ENCODE data around the gene ADIPOR2. TPM values are rescaled to one million over a fixed set of nuclear protein-coding genes. Genes with fewer than 3 reads are reported as not detected.

ADIPOR2 gene
- total RNA-seq, 4 donors from 2014 or later, result 75.1 to 119 (median 93.4) TPM

DNA sequence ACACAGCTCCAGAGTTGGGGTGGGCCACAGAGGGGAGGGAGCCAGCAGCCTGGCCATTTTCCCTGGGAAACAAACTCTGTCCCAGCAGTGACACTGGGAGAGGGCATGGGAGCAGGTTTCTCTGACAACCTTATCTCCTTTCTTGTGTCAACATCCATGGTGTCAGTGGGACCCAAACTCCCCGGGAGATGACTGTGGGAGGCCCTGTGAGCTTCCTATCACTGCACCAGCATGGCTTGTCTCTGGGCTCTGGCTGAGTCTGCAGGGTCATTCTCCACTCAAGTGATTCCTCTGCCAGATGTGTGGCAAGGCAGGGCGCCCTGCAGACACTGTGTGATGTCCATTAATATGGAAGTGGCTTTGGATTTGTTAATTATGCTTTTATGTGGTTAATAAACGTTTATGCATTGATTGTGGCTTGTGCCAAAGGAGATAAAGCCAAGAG is 139.6 kb downstream of the ADIPOR2 start:
- DNase-seq (ENCODE audit: low spot score) (no peak), ATAC-seq (ENCODE audit: low FRiP score) (no peak)
- TF ChIP-seq, protein P1, sequence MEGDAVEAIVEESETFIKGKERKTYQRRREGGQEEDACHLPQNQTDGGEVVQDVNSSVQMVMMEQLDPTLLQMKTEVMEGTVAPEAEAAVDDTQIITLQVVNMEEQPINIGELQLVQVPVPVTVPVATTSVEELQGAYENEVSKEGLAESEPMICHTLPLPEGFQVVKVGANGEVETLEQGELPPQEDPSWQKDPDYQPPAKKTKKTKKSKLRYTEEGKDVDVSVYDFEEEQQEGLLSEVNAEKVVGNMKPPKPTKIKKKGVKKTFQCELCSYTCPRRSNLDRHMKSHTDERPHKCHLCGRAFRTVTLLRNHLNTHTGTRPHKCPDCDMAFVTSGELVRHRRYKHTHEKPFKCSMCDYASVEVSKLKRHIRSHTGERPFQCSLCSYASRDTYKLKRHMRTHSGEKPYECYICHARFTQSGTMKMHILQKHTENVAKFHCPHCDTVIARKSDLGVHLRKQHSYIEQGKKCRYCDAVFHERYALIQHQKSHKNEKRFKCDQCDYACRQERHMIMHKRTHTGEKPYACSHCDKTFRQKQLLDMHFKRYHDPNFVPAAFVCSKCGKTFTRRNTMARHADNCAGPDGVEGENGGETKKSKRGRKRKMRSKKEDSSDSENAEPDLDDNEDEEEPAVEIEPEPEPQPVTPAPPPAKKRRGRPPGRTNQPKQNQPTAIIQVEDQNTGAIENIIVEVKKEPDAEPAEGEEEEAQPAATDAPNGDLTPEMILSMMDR (IDR thresholded peaks at IDR 0.05), result no peak

DNA sequence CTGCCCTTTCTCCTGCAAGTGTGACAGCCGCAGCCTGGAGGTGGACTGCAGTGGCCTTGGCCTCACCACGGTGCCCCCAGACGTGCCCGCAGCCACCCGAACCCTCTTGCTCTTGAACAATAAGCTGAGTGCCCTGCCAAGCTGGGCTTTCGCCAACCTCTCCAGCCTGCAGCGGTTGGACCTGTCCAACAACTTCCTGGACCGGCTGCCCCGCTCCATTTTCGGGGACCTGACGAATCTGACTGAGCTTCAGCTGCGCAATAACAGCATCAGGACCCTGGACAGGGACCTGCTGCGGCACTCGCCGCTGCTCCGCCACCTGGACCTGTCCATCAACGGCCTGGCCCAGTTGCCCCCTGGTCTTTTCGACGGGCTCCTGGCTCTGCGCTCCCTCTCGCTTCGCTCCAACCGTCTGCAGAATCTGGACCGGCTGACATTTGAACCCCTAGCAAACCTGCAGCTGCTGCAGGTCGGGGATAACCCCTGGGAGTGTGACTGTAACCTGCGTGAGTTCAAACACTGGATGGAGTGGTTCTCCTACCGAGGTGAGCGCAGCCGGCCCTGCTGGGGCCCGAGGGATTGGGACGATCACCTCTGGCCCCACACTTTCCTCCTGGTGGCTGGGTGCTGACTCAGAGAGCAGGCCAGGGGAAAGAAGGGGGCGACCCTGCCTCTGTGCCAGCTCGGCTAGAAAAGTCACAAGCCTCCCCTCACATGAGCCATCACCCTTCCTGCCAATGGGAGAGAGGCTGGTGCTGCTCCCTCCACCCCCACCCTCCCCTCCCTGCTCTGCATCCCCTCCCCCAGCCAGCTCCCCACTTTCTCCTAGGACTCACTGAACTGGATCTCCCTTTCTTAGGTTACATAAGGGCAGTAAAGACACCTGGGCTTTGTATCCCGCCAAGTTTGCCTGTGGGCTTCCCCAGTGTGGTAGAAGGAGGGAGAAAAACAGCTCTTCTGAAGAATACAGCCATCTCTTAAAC is 140.4 kb downstream of the ADIPOR2 start:
- ATAC-seq (ENCODE audit: low FRiP score) (no peak), DNase-seq (ENCODE audit: low spot score) (no peak)
- TF ChIP-seq, protein P1 (IDR thresholded peaks at IDR 0.05), result no peak

DNA sequence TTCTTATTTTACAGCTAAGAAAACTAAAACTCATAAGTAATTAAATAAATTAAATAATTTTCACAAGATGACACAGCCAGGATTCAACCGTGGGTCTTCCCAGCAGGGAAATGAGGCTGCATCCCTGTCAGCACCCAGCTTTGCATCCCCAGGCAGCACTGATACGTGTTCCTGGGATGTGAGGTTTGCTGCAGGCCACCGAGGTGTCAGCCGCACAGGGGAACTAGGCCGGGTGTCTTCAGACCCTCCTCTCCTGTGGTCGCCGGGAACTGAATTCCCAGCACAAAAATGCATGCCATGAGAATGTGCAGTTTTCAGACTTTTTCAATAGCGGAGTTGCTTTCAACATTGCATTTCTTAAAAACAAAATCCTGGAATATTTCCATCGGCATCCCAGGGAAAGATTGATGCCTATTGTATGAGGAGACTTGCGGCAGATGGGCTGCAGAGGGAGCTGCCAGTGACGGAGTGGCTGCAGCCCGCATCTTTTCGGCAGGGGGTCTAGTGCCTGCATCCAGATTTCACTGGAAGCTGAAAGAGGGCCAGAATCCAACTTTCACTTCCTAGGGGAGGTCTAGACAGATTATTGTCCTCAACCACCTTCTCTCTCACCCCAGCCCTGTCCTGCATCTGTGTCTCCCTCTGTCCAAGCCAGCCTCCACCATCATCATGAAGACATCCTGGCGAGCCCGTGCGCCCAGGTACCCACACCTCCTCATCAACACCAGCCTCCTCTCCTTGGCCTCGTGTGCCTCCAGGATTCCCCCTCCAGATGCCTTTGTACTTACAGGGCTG is 142.1 kb downstream of the ADIPOR2 start:
- TF ChIP-seq, protein P1 (IDR thresholded peaks at IDR 0.05), result no peak
- ATAC-seq (ENCODE audit: low FRiP score) (no peak), DNase-seq (ENCODE audit: low spot score) (no peak)

DNA sequence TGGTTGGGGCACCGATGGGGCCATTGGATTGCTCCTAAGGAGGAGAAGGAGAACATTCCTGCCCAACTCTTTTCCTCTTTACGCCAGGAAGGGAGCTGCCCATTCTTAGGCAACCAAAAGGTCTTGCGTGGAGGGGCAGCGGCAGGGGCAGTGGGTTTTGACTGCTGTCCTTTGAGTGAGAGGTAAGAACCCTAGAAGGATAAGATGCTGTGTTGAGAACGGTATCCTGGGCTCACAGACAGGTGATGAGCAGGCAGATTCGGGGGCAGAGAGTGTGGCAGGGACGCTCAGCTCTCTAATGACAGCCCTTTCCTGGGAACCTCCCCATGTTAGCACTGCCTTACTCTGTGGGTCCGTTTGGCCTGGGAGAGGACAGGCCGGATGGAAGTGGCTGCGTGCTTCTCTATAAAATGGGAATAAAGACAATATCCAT is 142.7 kb downstream of the ADIPOR2 start:
- TF ChIP-seq, protein P1 (IDR thresholded peaks at IDR 0.05), result no peak
- no peak for DNase-seq (ENCODE audit: low spot score)
- no peak for ATAC-seq (ENCODE audit: low FRiP score)

DNA sequence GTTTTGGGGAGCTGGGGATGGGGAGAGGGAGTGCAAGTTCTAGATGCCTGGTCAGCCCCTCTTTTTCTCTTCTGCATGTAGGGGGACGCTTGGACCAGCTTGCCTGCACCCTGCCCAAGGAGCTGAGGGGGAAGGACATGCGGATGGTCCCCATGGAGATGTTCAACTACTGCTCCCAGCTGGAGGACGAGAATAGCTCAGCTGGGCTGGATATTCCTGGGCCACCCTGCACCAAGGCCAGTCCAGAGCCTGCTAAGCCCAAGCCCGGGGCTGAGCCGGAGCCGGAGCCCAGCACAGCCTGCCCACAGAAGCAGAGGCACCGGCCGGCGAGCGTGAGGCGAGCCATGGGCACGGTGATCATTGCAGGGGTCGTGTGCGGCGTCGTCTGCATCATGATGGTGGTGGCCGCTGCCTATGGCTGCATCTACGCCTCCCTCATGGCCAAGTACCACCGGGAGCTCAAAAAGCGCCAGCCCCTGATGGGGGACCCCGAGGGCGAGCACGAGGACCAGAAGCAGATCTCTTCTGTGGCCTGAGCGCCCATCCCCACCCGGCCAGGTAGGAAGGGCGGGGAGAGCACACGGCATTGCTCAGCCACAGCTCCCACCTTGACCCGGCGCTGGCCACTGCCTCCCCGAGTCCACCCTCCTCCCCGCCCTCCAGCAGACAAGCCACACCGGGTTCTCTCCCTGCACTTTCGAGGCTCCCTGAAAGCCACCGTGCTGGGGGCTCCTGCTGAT is 143.5 kb downstream of the ADIPOR2 start:
- TF ChIP-seq, protein P1 (IDR thresholded peaks at IDR 0.05), result no peak
- DNase-seq (ENCODE audit: low spot score) (no peak), ATAC-seq (ENCODE audit: low FRiP score) (no peak)
